NCI-H2196 treated with DMSO at 0.1 percent for 48 hours (cell line): ENCODE measurements around the gene CACNG8.
"Not testable (repeated sequence)": the region's sequence is repeated elsewhere in the genome, so short reads cannot be mapped to it uniquely, and the experiment has no call there.

Experiments used
- DNase-seq: peaks from one replicate; lab custom pipeline; 2025; ENCODE audit not compliant: unreplicated experiment; lab: John Stamatoyannopoulos, UW

The CACNG8 gene

DNA sequence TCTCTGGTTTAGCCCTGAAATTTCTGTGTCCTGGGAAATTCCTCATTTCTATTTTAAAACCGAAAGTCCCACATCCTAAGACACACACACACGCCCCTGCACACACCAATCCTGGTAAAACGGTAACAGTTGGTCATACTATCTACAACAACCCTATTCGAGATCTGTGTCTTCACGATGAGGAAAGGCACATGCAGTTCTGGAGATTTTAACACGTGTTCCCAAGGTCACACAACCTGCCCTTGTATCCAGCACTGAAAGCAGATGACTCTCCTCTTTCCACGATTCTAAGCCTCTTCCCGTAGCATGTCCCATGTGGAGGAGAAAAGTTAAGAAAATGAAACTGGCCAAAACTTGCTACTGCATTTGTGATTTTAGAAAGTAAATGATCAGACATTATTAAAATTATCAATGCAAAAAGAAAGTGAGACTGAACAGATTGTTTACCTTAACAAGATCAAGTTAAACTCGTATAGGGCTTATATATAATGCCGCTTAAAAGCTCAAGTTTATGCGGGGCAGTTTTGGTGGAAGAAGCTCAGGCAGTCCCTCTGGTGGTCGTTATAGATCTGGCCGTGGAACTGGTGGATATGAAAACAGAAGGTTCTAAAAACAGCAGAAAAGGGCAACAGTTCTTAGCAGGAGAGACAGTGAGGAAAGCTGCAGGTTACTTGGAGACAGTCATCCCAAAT lies 68.3 kb downstream of the CACNG8 start:
- DNase-seq = no peak

DNA sequence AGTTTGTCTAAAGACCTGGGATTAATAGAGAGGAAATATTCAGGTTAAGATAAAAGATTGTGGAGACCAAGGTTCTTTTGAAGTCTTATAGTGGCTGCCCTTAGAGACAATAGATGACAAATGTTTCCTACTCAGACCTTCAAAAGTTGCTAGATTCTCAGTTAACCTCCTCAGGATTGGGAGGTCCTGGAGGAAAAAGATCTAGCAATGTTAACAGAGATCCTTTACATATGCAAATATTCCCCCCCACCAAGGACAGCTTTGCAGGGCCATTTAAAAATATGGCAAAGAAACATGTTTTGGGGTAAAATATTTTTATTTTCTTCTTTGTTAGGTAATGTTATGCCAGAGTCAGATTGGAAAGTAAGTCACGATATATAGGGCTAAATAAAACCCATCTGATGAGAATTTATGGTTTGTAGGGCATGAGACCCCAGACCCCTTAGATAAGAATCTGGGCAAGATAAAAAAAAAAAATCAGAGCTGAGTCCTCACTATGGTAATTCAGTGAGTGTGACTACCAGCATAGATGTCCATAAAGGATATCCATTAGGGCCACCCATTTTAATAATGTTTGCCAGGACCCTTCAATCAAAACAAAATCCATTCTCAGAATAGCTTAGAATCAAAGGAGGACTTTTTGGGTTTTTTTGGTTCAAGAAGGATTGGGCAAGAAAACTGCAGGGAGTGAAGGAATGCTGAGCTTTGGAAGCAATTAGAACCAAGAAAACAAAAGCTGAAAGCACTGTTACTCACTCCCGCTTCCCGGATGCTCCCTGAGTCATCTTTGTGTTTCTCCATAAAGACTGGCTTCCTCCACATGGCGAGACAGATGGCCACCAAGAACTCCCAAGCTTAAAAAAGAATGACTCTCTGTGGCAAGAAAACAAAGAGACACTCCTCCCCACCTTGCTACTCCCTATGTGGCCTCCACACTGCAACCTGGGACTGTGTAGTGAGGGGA lies 72.8 kb downstream of the CACNG8 start:
- no peak for DNase-seq

DNA sequence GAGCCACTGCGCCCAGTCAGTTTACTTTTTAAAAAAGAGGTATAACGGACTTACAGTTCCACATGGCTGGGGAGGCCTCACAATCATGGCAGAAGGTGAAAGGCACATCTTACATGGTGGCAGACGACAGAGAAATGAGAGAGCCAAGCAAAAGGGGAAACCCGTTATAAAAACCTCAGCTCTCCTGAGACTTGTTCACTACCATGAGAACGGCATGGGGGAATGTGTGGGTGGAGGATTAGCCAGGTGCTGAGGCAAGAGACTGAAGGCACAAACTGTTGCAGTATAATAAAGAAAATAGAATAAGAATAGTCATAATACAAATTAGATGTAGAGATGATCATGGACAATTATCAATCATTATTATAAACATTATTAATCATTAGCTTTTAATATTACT lies 73.8 kb downstream of the CACNG8 start:
- DNase-seq = not testable (repeated sequence)
